Measurements from ENCODE around the gene COPA.

Gene COPA

GRCh38 chr1:160271025-160271424 lies 72.0 kb downstream of the COPA start:
- no peak for DNase-seq (ENCODE audit: low read depth in 1 of 2, low spot score in 1 of 2)

- DNase-seq (ENCODE audit: low read depth in 1 of 2, low spot score in 1 of 2), result no peak
These were observed 75.6 kb downstream of the COPA start for GRCh38 chr1:160267284-160267991.

- no peak for DNase-seq (ENCODE audit: low read depth in 1 of 2, low spot score in 1 of 2)
These were observed 78.2 kb downstream of the COPA start for GRCh38 chr1:160264795-160265307.

- peak; percentile 92 to 97 for DNase-seq (ENCODE audit: low read depth in 1 of 2, low spot score in 1 of 2)
These were observed 80.9 kb downstream of the COPA start, which contains the start of gene DCAF8 for GRCh38 chr1:160261893-160262794. TSS of gene DCAF8 (minus strand) at chr1:160262549. CDS start at chr1:160244008, 18,541 bp downstream.

GRCh38 chr1:160261556-160261892 lies 81.5 kb downstream of the COPA start:
- peak; percentile 32 to 75 for DNase-seq (ENCODE audit: low read depth in 1 of 2, low spot score in 1 of 2)

- DNase-seq (ENCODE audit: low read depth in 1 of 2, low spot score in 1 of 2), result no peak
These were observed 82.4 kb downstream of the COPA start for GRCh38 chr1:160260406-160261382.

GRCh38 chr1:160258177-160258798 lies 84.8 kb downstream of the COPA start:
- DNase-seq (ENCODE audit: low read depth in 1 of 2, low spot score in 1 of 2), result no peak

GRCh38 chr1:160257411-160258015 lies 85.5 kb downstream of the COPA start:
- DNase-seq (ENCODE audit: low read depth in 1 of 2, low spot score in 1 of 2), result no peak

- no peak for DNase-seq (ENCODE audit: low read depth in 1 of 2, low spot score in 1 of 2)
These were observed 86.5 kb downstream of the COPA start for GRCh38 chr1:160256396-160257046.

- no peak for DNase-seq (ENCODE audit: low read depth in 1 of 2, low spot score in 1 of 2)
These were observed 87.2 kb downstream of the COPA start for GRCh38 chr1:160255781-160256300.

- DNase-seq (ENCODE audit: low read depth in 1 of 2, low spot score in 1 of 2), result peak; percentile 16 to 35
These were observed 91.1 kb downstream of the COPA start for GRCh38 chr1:160251687-160252526.

GRCh38 chr1:160251011-160251410 lies 92.0 kb downstream of the COPA start:
- no peak for DNase-seq (ENCODE audit: low read depth in 1 of 2, low spot score in 1 of 2)

- DNase-seq (ENCODE audit: low read depth in 1 of 2, low spot score in 1 of 2), result no peak
These were observed 96.0 kb downstream of the COPA start for GRCh38 chr1:160247053-160247452.

- no peak for DNase-seq (ENCODE audit: low read depth in 1 of 2, low spot score in 1 of 2)
These were observed 97.6 kb downstream of the COPA start for GRCh38 chr1:160245434-160245833.

GRCh38 chr1:160244209-160244608 lies 98.8 kb downstream of the COPA start:
- no peak for DNase-seq (ENCODE audit: low read depth in 1 of 2, low spot score in 1 of 2)

- no peak for DNase-seq (ENCODE audit: low read depth in 1 of 2, low spot score in 1 of 2)
These were observed 99.3 kb downstream of the COPA start for GRCh38 chr1:160243767-160244166.

GRCh38 chr1:160239582-160240299 lies 103.3 kb downstream of the COPA start:
- DNase-seq (ENCODE audit: low read depth in 1 of 2, low spot score in 1 of 2), result no peak
